HG03378 (cell line): ENCODE results near the gene ADAMTSL5.
A peak's percentile ranks its signal among the peaks of the same experiment; 100 is the strongest.

ENCODE experiments used
- ATAC-seq: cut with Tn5 transposase; IDR thresholded peaks from one replicate; pipeline ENCODE4 v1.9.1; 2021; ENCODE audit warnings: mild to moderate bottlenecking, moderate library complexity; ENCODE audit not compliant: unreplicated experiment

Gene ADAMTSL5

GRCh38 chr19:1497578-1498235 lies 15.1 kb downstream of the ADAMTSL5 start:
- ATAC-seq = no peak

GRCh38 chr19:1496714-1497577 lies 15.9 kb downstream of the ADAMTSL5 start:
- ATAC-seq = no peak

GRCh38 chr19:1495799-1496713 lies 16.8 kb downstream of the ADAMTSL5 start:
- ATAC-seq = no peak

GRCh38 chr19:1495051-1495798 lies 17.6 kb downstream of the ADAMTSL5 start:
- ATAC-seq = no peak

- ATAC-seq = no peak
Observed at GRCh38 chr19:1494115-1494815, 18.6 kb downstream of the ADAMTSL5 start.

GRCh38 chr19:1492474-1493006 lies 20.3 kb downstream of the ADAMTSL5 start:
- no peak for ATAC-seq

- no peak for ATAC-seq
Observed at GRCh38 chr19:1491849-1492170, 21.0 kb downstream of the ADAMTSL5 start.

- no peak for ATAC-seq
Observed at GRCh38 chr19:1491114-1491848, 21.5 kb downstream of the ADAMTSL5 start, which contains the start of gene REEP6. REEP6 (plus strand) TSS chr19:1491181; CDS start chr19:1491270, 89 bp downstream.

GRCh38 chr19:1490311-1491113 lies 22.3 kb downstream of the ADAMTSL5 start, which contains the start of gene PCSK4:
PCSK4 (minus strand) TSS chr19:1490350; CDS start chr19:1490346, 4 bp downstream.
- ATAC-seq = peak; percentile 70

GRCh38 chr19:1489463-1490310 lies 23.1 kb downstream of the ADAMTSL5 start:
- ATAC-seq = no peak

- ATAC-seq = no peak
Observed at GRCh38 chr19:1488282-1488601, 24.6 kb downstream of the ADAMTSL5 start.

GRCh38 chr19:1487576-1488281 lies 25.1 kb downstream of the ADAMTSL5 start:
- ATAC-seq = no peak

- ATAC-seq = no peak
Observed at GRCh38 chr19:1486720-1487575, 25.9 kb downstream of the ADAMTSL5 start.

- no peak for ATAC-seq
Observed at GRCh38 chr19:1483979-1484428, 28.8 kb downstream of the ADAMTSL5 start.

GRCh38 chr19:1483131-1483978 lies 29.5 kb downstream of the ADAMTSL5 start:
- ATAC-seq = no peak
